Loucy (cell line): ENCODE results near the gene SMARCAD1.

Experiments used
- EZH2phosphoT487 ChIP-seq: fragments of 200-600 bp; IDR thresholded peaks from 2 replicates; pipeline ENCODE4 v1.6.1; 2018; ENCODE audit warnings: antibody characterized with exemption, mild to moderate bottlenecking, moderate library complexity, borderline replicate concordance
- TF ChIP-seq, protein P1 (sequence below): fragments of 200-600 bp; sonication (generic); conservative IDR thresholded peaks from 2 replicates; pipeline ENCODE4 v1.5.1; 2014; ENCODE audit warnings: mild to moderate bottlenecking, antibody characterized with exemption, low read length

DNA sequence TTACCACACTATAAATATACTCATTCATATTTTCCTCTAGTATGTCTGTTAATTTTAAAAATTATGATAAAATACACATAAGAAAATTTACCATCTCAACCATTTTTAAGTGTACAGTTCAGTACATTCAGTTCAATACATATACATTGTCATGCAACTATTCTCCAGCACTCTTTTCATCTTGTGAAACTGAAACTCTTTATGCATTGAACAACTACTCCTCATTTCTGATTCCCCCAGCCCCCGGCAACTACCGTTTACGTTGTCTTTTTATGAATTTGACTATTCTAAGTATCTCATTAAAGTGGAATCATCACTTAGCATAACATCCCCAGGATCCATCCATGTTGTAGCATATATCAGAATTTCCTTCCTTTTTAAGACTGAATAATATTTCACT is 8.7 kb downstream of the SMARCAD1 start:
- TF ChIP-seq, protein P1, sequence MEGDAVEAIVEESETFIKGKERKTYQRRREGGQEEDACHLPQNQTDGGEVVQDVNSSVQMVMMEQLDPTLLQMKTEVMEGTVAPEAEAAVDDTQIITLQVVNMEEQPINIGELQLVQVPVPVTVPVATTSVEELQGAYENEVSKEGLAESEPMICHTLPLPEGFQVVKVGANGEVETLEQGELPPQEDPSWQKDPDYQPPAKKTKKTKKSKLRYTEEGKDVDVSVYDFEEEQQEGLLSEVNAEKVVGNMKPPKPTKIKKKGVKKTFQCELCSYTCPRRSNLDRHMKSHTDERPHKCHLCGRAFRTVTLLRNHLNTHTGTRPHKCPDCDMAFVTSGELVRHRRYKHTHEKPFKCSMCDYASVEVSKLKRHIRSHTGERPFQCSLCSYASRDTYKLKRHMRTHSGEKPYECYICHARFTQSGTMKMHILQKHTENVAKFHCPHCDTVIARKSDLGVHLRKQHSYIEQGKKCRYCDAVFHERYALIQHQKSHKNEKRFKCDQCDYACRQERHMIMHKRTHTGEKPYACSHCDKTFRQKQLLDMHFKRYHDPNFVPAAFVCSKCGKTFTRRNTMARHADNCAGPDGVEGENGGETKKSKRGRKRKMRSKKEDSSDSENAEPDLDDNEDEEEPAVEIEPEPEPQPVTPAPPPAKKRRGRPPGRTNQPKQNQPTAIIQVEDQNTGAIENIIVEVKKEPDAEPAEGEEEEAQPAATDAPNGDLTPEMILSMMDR, result no peak
- TF ChIP-seq EZH2phosphoT487, result no peak
